HepG2 (cell line): ENCODE data around the gene ACSBG1. TPM values are rescaled to one million over a fixed set of nuclear protein-coding genes. Genes with fewer than 3 reads are reported as not detected.

Experiments used
- ATAC-seq: fragments of 200-7000 bp; cut with Tn5 transposase; 3 replicates; pipeline ENCODE4 v1.9.1; 2020; ENCODE audit warnings: mild to moderate bottlenecking, moderate library complexity
- BruUV-seq: library from RNA; stranded (reverse); fragments of 400-500 nt; replicated peaks from 2 replicates; lab custom pipeline; 2021; lab: Mats Ljungman, UMichigan
- CTCF ChIA-PET: fragments of 300-600 bp; formaldehyde crosslinking; extraction: SDS; loops from one replicate; lab custom pipeline; 2021; ENCODE audit warnings: low total read pairs, inconsistent platforms, low intra/inter-chr PET ratio; lab: Yijun Ruan, JAX
- POLR2A ChIA-PET: fragments of 350-600 bp; sonication (Branson Sonifier 250); formaldehyde crosslinking; loops from one replicate; lab custom pipeline; 2020; ENCODE audit warnings: antibody characterized with exemption, inconsistent platforms; lab: Yijun Ruan, JAX
- DNase-seq: peaks from one replicate; pipeline ENCODE4 v3.0.0-alpha.2; 2015; ENCODE audit warnings: low spot score
- FAIRE-seq: peaks from 3 replicates; lab custom pipeline; 2011; peaks lifted over from hg19 to GRCh38; lab: Jason Lieb, UNC
- H2AFZ ChIP-seq: one replicate; pipeline ENCODE4 v1.6.1; 2011; ENCODE audit warnings: low read length, inconsistent platforms
- H3K27ac ChIP-seq: fragments of 300-600 bp; 3 replicates; pipeline ENCODE4 v1.8.0; 2011; ENCODE audit warnings: mixed run types, mild to moderate bottlenecking, mixed read lengths, low read length, inconsistent platforms; ENCODE audit not compliant: insufficient read depth; ENCODE audit errors: extremely low read length
- H3K27me3 ChIP-seq, 2 experiments: fragments of 200-600 bp in 1 of 2; 2 replicates in 1 of 2; 3 replicates in 1 of 2; pipeline versions ENCODE4 v1.6.0 to v1.8.0; 2011; ENCODE audit warnings: low read length in 2 of 2, mild to moderate bottlenecking in 2 of 2, moderate library complexity in 2 of 2, inconsistent platforms in 1 of 2; ENCODE audit not compliant: insufficient read depth in 2 of 2, control insufficient read depth in 1 of 2
- H3K36me3 ChIP-seq, 2 experiments: fragments of 200-600 bp in 1 of 2; replicated peaks in 1 of 2; 2 replicates in 1 of 2; 3 replicates in 1 of 2; pipeline versions ENCODE4 v1.5.1 to v1.8.0; 2011; ENCODE audit warnings: low read length in 2 of 2, inconsistent platforms in 1 of 2; ENCODE audit not compliant: insufficient read depth in 2 of 2, control insufficient read depth in 1 of 2
- H3K4me1 ChIP-seq: 2 replicates; pipeline ENCODE4 v1.5.1; 2012; ENCODE audit warnings: low read length, inconsistent platforms; ENCODE audit not compliant: insufficient read depth
- H3K4me2 ChIP-seq: 2 replicates; pipeline ENCODE4 v1.6.0; 2011; ENCODE audit warnings: low read depth, low read length, inconsistent platforms
- H3K4me3 ChIP-seq, 3 experiments: fragments of 200-600 bp in 1 of 3; sonication (generic), shearing (Covaris generic) in 1 of 3; replicated peaks in 1 of 3; 2 replicates each; pipeline ENCODE4 v1.5.1; 2011 to 2016; ENCODE audit warnings: low read length in 3 of 3, inconsistent platforms in 2 of 3, low read depth in 2 of 3, mild to moderate bottlenecking in 2 of 3, control low read depth in 1 of 3, mixed read lengths in 1 of 3; ENCODE audit not compliant: insufficient read depth in 1 of 3
- H3K79me2 ChIP-seq: one replicate; pipeline ENCODE4 v1.6.1; 2011; ENCODE audit warnings: low read length, inconsistent platforms; ENCODE audit not compliant: insufficient read depth
- H3K9ac ChIP-seq: 2 replicates; pipeline ENCODE4 v1.6.0; 2011; ENCODE audit warnings: mild to moderate bottlenecking, low read depth, low read length, inconsistent platforms; ENCODE audit not compliant: insufficient read depth
- H3K9me3 ChIP-seq: 2 replicates; pipeline ENCODE4 v1.5.1; 2012; ENCODE audit warnings: mild to moderate bottlenecking, low read length
- H4K20me1 ChIP-seq: 2 replicates; pipeline ENCODE4 v1.6.0; 2011; ENCODE audit warnings: inconsistent platforms, mild to moderate bottlenecking, low read length, moderate library complexity; ENCODE audit not compliant: insufficient read depth
- CENPX ChIP-seq: sonication (generic); formaldehyde crosslinking; IDR thresholded peaks from 2 replicates; pipeline ENCODE4 v1.9.0; 2021; ENCODE audit warnings: mild to moderate bottlenecking, missing genetic modification reagents, moderate library complexity
- HES4 ChIP-seq: sonication (generic); formaldehyde crosslinking; IDR thresholded peaks from 2 replicates; pipeline ENCODE4 v1.9.0; 2021; ENCODE audit warnings: mild to moderate bottlenecking, missing genetic modification reagents, borderline replicate concordance
- HIC2 ChIP-seq: sonication (generic); formaldehyde crosslinking; IDR thresholded peaks from 2 replicates; pipeline ENCODE4 v1.9.0; 2022; ENCODE audit warnings: low read depth, missing genetic modification reagents
- HOXA5 ChIP-seq: sonication (generic); formaldehyde crosslinking; IDR thresholded peaks from 2 replicates; pipeline ENCODE4 v1.4.0; 2020; ENCODE audit warnings: missing genetic modification reagents
- MAZ ChIP-seq, 2 experiments: sonication (generic) in 1 of 2; formaldehyde crosslinking in 1 of 2; IDR thresholded peaks; 2 replicates each; pipeline versions ENCODE4 v1.5.0 to v1.6.1; 2012 to 2020; ENCODE audit warnings: low read depth in 2 of 2, mild to moderate bottlenecking in 2 of 2, borderline replicate concordance in 1 of 2, improper control_type of control experiment in 1 of 2, low read length in 1 of 2, missing genetic modification reagents in 1 of 2, moderate library complexity in 1 of 2
- MED1 ChIP-seq: sonication (generic); formaldehyde crosslinking; IDR thresholded peaks from 2 replicates; pipeline ENCODE4 v1.4.0; 2020; ENCODE audit warnings: missing genetic modification reagents
- MIXL1 ChIP-seq: IDR thresholded peaks from 2 replicates; pipeline ENCODE4 v1.6.1; 2016
- POLR2A ChIP-seq, 2 experiments: IDR thresholded peaks; 2 replicates each; pipeline ENCODE4 v1.6.1; 2011; ENCODE audit warnings: low read depth in 2 of 2, low read length in 2 of 2, mild to moderate bottlenecking in 1 of 2, moderate library complexity in 1 of 2; ENCODE audit not compliant: insufficient read depth in 1 of 2
- PRDM15 ChIP-seq: sonication (generic); formaldehyde crosslinking; IDR thresholded peaks from 2 replicates; pipeline ENCODE4 v1.4.0; 2020; ENCODE audit warnings: missing genetic modification reagents
- RARG ChIP-seq: sonication (generic); formaldehyde crosslinking; IDR thresholded peaks from 2 replicates; pipeline ENCODE4 v1.4.0; 2020; ENCODE audit warnings: low read depth, mild to moderate bottlenecking, missing genetic modification reagents
- RFXAP ChIP-seq: sonication (generic); formaldehyde crosslinking; IDR thresholded peaks from 2 replicates; pipeline ENCODE4 v1.4.0; 2020; ENCODE audit warnings: missing genetic modification reagents, borderline replicate concordance
- SP5 ChIP-seq: IDR thresholded peaks from 2 replicates; pipeline ENCODE4 v1.6.1; 2016; ENCODE audit warnings: low read depth, borderline replicate concordance
- ZBTB26 ChIP-seq: IDR thresholded peaks from 2 replicates; pipeline ENCODE4 v1.6.1; 2016; ENCODE audit warnings: missing compliant biosample characterization, missing genetic modification reagents, borderline replicate concordance
- ZNF256 ChIP-seq: sonication (generic); formaldehyde crosslinking; conservative IDR thresholded peaks from 2 replicates; pipeline ENCODE4 v1.4.0; 2020; ENCODE audit warnings: missing genetic modification reagents
- ZNF550 ChIP-seq: sonication (generic); formaldehyde crosslinking; IDR thresholded peaks from 2 replicates; pipeline ENCODE4 v1.4.0; 2020; ENCODE audit warnings: mild to moderate bottlenecking, missing genetic modification reagents, borderline replicate concordance
- ZNF564 ChIP-seq: sonication (generic); formaldehyde crosslinking; IDR thresholded peaks from 2 replicates; pipeline ENCODE4 v1.8.1; 2023; ENCODE audit warnings: mild to moderate bottlenecking, missing genetic modification reagents
- ZNF749 ChIP-seq: sonication (generic); formaldehyde crosslinking; IDR thresholded peaks from 2 replicates; pipeline ENCODE4 v1.8.0; 2022; ENCODE audit warnings: mild to moderate bottlenecking, missing genetic modification reagents, moderate library complexity, borderline replicate concordance
- ZNF766 ChIP-seq: sonication (generic); formaldehyde crosslinking; IDR thresholded peaks from 2 replicates; pipeline ENCODE4 v1.5.0; 2020; ENCODE audit warnings: missing genetic modification reagents, borderline replicate concordance
- WGBS: methylation state at CpG from one replicate; pipeline ENCODE4 v1.1.6; 2017; ENCODE audit warnings: low lambda C conversion rate; 5-methylcytosine and 5-hydroxymethylcytosine counted together
- in situ Hi-C: cut with HindIII; loops from 2 replicates; pipeline ENCODE4 v1.10.0; 2017; ENCODE audit warnings: low pct_unique_long_range_greater_than_20kb; ENCODE audit not compliant: extremely low pct_ligation_motif_present
- intact Hi-C: fragments of 100-400 bp; cut with micrococcal nuclease; formaldehyde crosslinking; loops from one replicate; pipeline ENCODE4 v1.10.0; 2022; ENCODE audit not compliant: unreplicated experiment
- polyA plus RNA-seq, 8 experiments: library from polyadenylated mRNA; depleted of rRNA in 3 of 8; stranded (reverse) in 7 of 8; unstranded in 1 of 8; fragments of >200 nt; fragmentation: Illumina TruSeq in 4 of 8; extraction: Trizol in 4 of 8; gene quantifications; 2 replicates each; pipeline versions ENCODE4 v1.2.1 to v1.2.3, GENCODE V29; 2011 to 2016; ENCODE audit warnings: low read depth in 4 of 8, missing spikeins in 1 of 8, mixed read lengths in 1 of 8; ENCODE audit not compliant: insufficient read depth in 1 of 8
- total RNA-seq, 5 experiments: library from RNA; depleted of rRNA; stranded (reverse); fragments of >200 nt; fragmentation: Illumina TruSeq; extraction: Trizol; gene quantifications; 2 replicates each; pipeline ENCODE4 v1.2.3, GENCODE V29; 2016; ENCODE audit warnings: low read depth in 1 of 5

ACSBG1 gene
- total and polyA plus RNA-seq, 2 of the 13 experiments (the other 11 are each of a cell fraction or from before 2014, with no cell fraction given): 0.35 to 0.81 TPM

GRCh38 chr15:78125267-78125666 lies 109.1 kb downstream of the ACSBG1 start (continued):
- TF ChIP-seq MAZ (IDR thresholded peaks at IDR 0.05; ENCODE audit: borderline replicate concordance, low read depth, low read length) (no peak), MAZ (CRISPR knock-in tag; IDR thresholded peaks at IDR 0.05; ENCODE audit: low read depth) (no peak), RARG (CRISPR knock-in tag) (no peak), HOXA5 (CRISPR knock-in tag) (no peak), PRDM15 (CRISPR knock-in tag) (no peak), ZNF564 (CRISPR knock-in tag) (no peak)

- peaks cover 2 to 3% of the 10 kb centered on the region in 2 experiments; a peak in 2 of 5 replicates for H3K27me3 ChIP-seq
- H3K36me3 ChIP-seq: no peaks in the 10 kb centered on the region
- no peak for DNase-seq
- in situ Hi-C loops: no loop called here
- no peak overlapping the region for H3K9ac ChIP-seq
- ChIA-PET CTCF (no interaction called here), POLR2A (no interaction called here)
- no peak overlapping the region for H3K4me3 ChIP-seq
- H4K20me1 ChIP-seq: no peaks in the 10 kb centered on the region
- 25% methylated on average over 3 of the region's 5 CpGs for WGBS
- no peaks in the 10 kb centered on the region for H3K9me3 ChIP-seq
- TF ChIP-seq MIXL1 (CRISPR knock-in tag): no peak
- TF ChIP-seq POLR2A (IDR thresholded peaks at IDR 0.05; ENCODE audit: insufficient read depth in 1 of 2, low read depth in 2 of 2, low read length in 2 of 2): no peak
- TF ChIP-seq ZNF749 (CRISPR knock-in tag): no peak
- TF ChIP-seq HES4 (CRISPR knock-in tag): no peak
- no peak for TF ChIP-seq RFXAP
- TF ChIP-seq ZNF766 (CRISPR knock-in tag): no peak
- no peak for TF ChIP-seq ZNF550 (CRISPR knock-in tag)
- no peak for TF ChIP-seq ZBTB26 (CRISPR knock-in tag)
- TF ChIP-seq ZNF256 (CRISPR knock-in tag): no peak
- TF ChIP-seq HIC2 (CRISPR knock-in tag): no peak
- TF ChIP-seq CENPX (CRISPR knock-in tag): no peak
- no peak for TF ChIP-seq SP5 (CRISPR knock-in tag)
- TF ChIP-seq MED1 (CRISPR knock-in tag): no peak
- H3K4me2 ChIP-seq: no peak overlapping the region
- ATAC-seq: no peak
- FAIRE-seq: no peak
- H3K27ac ChIP-seq: no peak overlapping the region
- BruUV-seq: no TSS peak
- no peaks in the 10 kb centered on the region for H3K4me1 ChIP-seq
- H3K79me2 ChIP-seq: no peaks in the 10 kb centered on the region
- H2AFZ ChIP-seq: no peak overlapping the region
- intact Hi-C loops: no loop called here
These were observed 113.8 kb downstream of the ACSBG1 start for GRCh38 chr15:78120523-78120922.
